Astrocyte of the spinal cord (primary cell): ENCODE results near the gene VGLL4.

Experiments used
- DNase-seq: peaks from one replicate; pipeline ENCODE4 v3.0.0; 2011; ENCODE audit warnings: low read depth, low spot score
- H3K4me3 ChIP-seq: 2 replicates; pipeline ENCODE4 v1.5.1; 2011; ENCODE audit warnings: low read depth, mild to moderate bottlenecking, low read length, moderate library complexity
- in situ Hi-C: cut with HindIII; loops from 2 replicates; pipeline ENCODE4 v1.10.0; 2017; ENCODE audit warnings: low sequenced_read_pairs
- TF ChIP-seq, protein P1 (sequence below): IDR thresholded peaks from 2 replicates; pipeline ENCODE4 v1.5.1; 2012; ENCODE audit warnings: low read depth, mild to moderate bottlenecking, low read length, inconsistent platforms

The VGLL4 gene

DNA sequence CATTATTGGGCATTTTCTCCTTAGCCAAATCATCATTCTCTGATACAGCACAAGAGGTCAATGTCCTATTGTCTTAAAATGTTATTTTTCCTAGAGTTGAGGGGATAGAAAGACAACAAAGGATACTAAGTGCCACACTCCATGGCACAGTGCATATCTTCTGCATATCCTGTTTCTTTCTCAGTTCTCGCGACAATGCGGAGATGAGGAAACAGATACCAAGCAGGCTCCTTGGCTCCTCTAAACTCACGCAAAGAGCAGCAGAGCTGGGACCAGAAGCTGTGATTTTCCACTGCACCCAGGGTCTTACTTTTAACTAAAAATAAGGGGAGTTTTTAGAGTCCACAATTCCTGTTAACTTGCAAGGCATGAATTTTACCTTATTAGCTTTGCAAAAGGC is 10.5 kb upstream of the VGLL4 start:
- no peak for DNase-seq
- in situ Hi-C loops = no loop called here
- no peak overlapping the region for H3K4me3 ChIP-seq
- TF ChIP-seq, protein P1, sequence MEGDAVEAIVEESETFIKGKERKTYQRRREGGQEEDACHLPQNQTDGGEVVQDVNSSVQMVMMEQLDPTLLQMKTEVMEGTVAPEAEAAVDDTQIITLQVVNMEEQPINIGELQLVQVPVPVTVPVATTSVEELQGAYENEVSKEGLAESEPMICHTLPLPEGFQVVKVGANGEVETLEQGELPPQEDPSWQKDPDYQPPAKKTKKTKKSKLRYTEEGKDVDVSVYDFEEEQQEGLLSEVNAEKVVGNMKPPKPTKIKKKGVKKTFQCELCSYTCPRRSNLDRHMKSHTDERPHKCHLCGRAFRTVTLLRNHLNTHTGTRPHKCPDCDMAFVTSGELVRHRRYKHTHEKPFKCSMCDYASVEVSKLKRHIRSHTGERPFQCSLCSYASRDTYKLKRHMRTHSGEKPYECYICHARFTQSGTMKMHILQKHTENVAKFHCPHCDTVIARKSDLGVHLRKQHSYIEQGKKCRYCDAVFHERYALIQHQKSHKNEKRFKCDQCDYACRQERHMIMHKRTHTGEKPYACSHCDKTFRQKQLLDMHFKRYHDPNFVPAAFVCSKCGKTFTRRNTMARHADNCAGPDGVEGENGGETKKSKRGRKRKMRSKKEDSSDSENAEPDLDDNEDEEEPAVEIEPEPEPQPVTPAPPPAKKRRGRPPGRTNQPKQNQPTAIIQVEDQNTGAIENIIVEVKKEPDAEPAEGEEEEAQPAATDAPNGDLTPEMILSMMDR = no peak

DNA sequence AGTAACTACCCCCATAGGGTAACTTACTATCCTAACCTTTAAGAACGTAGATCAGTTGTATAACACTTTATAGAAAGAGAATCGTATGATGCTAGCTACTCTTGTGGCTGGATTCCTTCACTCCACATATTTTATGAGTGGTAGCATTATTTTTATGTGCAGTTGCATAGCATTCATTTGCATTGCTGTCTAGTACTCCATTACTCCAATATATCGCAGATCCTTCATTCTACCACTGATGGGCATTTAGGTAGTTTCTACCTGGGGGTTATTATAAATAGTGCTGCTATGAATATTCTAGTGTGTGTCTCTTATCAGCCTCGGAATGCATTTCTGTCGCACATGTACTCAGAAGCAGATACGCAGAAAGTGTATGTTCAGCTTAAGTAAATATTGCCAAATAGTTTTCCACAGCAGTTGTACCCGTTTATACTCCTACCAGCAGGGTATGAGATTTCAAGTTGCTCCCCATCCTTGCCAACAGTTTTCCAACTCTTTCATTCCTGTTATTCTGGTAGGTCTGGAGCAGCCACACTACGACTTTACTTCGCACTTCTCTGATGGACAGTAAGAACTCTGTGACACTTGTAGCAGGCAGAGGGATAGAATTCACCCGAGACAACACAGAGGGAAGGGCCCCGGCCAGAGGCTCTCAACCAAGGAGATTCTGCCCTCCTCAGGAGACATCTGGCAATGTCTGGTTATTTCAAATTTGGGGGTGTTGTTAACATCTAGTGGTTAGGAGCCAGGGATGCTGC is 9.8 kb upstream of the VGLL4 start:
- H3K4me3 ChIP-seq = no peak overlapping the region
- no peak for DNase-seq
- in situ Hi-C loops = no loop called here
- TF ChIP-seq, protein P1 = no peak

DNA sequence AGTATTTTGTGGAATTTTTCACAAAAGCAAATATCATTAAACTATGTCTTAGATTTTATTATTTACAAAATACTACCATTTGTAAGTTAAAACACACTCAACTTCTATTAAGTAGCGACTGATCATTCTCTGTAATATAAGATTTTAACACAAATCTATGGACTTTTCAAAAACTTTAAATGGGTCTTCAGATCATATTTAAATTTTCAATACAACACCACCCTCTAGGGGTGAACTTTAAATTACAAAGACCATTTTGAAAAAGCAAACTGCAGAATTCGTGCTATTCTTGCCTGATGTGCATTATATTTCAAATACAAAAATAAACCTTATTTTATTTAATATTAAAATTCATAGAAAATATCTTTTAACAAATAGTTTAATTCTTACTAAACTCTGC is 8.2 kb upstream of the VGLL4 start:
- H3K4me3 ChIP-seq = no peak overlapping the region
- TF ChIP-seq, protein P1 = peak; percentile 21
- DNase-seq = peak; percentile 72
- in situ Hi-C loops = no loop called here

GRCh38 chr3:11651477-11651876 is 7.8 kb upstream of the VGLL4 start:
- in situ Hi-C loops = no loop called here
- no peak for DNase-seq
- TF ChIP-seq, protein P1 = no peak
- no peak overlapping the region for H3K4me3 ChIP-seq

GRCh38 chr3:11650391-11650790 is 6.7 kb upstream of the VGLL4 start:
- TF ChIP-seq, protein P1 = no peak
- DNase-seq = no peak
- in situ Hi-C loops = no loop called here
- no peak overlapping the region for H3K4me3 ChIP-seq

- no peak for DNase-seq
Observed at GRCh38 chr3:11648735-11649134, 5.0 kb upstream of the VGLL4 start.

More at GRCh38 chr3:11648735-11649134, 5.0 kb upstream of the VGLL4 start:
- H3K4me3 ChIP-seq = no peak overlapping the region
- in situ Hi-C loops = no loop called here
- TF ChIP-seq, protein P1 = no peak
